WTC11 (cell line): ENCODE results near the gene SNX14.
"Not testable (repeated sequence)": the region's sequence is repeated elsewhere in the genome, so short reads cannot be mapped to it uniquely, and the experiment has no call there.

Experiments used
- SMAD3 ChIP-seq: sonication (generic); formaldehyde crosslinking; IDR thresholded peaks from 2 replicates; pipeline ENCODE4 v1.8.0; 2022; ENCODE audit warnings: missing genetic modification reagents, mild to moderate bottlenecking, borderline replicate concordance
- TCF7 ChIP-seq: sonication (generic); formaldehyde crosslinking; IDR thresholded peaks from 2 replicates; pipeline ENCODE4 v1.8.0; 2022; ENCODE audit warnings: mild to moderate bottlenecking, low read depth, missing genetic modification reagents, moderate library complexity
- TF ChIP-seq, protein P1 (sequence below): fragments of 200-600 bp; IDR thresholded peaks from 2 replicates; pipeline ENCODE4 v1.8.0; 2022; ENCODE audit warnings: antibody characterized with exemption
- TF ChIP-seq, protein P2 (sequence below): sonication (generic); formaldehyde crosslinking; IDR thresholded peaks from 2 replicates; pipeline ENCODE4 v1.8.1; 2022; ENCODE audit warnings: mild to moderate bottlenecking, missing genetic modification reagents, moderate library complexity, borderline replicate concordance

DNA sequence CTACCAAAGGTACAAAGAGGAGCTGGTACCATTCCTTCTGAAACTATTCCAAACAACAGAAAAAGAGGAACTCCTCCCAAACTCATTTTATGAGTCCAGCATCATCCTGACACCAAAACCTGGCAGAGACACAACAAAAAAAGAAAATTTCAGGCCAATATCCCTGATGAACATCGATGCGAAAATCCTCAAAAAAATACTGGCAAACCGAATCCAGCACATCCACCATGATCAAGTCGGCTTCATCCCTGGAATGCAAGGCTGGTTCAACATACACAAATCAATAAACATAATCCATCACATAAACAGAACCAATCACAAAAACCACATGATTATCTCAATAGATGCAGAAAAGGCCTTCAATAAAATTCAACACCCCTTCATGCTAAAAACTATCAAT, 10.8 kb downstream of the SNX14 start:
- TF ChIP-seq SMAD3 (CRISPR knock-in tag); TCF7: not testable (repeated sequence)
- TF ChIP-seq, protein P1, sequence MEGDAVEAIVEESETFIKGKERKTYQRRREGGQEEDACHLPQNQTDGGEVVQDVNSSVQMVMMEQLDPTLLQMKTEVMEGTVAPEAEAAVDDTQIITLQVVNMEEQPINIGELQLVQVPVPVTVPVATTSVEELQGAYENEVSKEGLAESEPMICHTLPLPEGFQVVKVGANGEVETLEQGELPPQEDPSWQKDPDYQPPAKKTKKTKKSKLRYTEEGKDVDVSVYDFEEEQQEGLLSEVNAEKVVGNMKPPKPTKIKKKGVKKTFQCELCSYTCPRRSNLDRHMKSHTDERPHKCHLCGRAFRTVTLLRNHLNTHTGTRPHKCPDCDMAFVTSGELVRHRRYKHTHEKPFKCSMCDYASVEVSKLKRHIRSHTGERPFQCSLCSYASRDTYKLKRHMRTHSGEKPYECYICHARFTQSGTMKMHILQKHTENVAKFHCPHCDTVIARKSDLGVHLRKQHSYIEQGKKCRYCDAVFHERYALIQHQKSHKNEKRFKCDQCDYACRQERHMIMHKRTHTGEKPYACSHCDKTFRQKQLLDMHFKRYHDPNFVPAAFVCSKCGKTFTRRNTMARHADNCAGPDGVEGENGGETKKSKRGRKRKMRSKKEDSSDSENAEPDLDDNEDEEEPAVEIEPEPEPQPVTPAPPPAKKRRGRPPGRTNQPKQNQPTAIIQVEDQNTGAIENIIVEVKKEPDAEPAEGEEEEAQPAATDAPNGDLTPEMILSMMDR, result not testable (repeated sequence)
- TF ChIP-seq, protein P2, sequence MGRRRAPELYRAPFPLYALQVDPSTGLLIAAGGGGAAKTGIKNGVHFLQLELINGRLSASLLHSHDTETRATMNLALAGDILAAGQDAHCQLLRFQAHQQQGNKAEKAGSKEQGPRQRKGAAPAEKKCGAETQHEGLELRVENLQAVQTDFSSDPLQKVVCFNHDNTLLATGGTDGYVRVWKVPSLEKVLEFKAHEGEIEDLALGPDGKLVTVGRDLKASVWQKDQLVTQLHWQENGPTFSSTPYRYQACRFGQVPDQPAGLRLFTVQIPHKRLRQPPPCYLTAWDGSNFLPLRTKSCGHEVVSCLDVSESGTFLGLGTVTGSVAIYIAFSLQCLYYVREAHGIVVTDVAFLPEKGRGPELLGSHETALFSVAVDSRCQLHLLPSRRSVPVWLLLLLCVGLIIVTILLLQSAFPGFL (CRISPR knock-in tag), result not testable (repeated sequence)
